KG1 (cell line): ENCODE results near the gene TEX28.
"Not testable (repeated sequence)": the region's sequence is repeated elsewhere in the genome, so short reads cannot be mapped to it uniquely, and the experiment has no call there.

ENCODE experiments used
- DNase-seq: peaks from one replicate; lab custom pipeline; 2025; lab: John Stamatoyannopoulos, UW

Gene TEX28, protein sequence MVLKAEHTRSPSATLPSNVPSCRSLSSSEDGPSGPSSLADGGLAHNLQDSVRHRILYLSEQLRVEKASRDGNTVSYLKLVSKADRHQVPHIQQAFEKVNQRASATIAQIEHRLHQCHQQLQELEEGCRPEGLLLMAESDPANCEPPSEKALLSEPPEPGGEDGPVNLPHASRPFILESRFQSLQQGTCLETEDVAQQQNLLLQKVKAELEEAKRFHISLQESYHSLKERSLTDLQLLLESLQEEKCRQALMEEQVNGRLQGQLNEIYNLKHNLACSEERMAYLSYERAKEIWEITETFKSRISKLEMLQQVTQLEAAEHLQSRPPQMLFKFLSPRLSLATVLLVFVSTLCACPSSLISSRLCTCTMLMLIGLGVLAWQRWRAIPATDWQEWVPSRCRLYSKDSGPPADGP

DNA sequence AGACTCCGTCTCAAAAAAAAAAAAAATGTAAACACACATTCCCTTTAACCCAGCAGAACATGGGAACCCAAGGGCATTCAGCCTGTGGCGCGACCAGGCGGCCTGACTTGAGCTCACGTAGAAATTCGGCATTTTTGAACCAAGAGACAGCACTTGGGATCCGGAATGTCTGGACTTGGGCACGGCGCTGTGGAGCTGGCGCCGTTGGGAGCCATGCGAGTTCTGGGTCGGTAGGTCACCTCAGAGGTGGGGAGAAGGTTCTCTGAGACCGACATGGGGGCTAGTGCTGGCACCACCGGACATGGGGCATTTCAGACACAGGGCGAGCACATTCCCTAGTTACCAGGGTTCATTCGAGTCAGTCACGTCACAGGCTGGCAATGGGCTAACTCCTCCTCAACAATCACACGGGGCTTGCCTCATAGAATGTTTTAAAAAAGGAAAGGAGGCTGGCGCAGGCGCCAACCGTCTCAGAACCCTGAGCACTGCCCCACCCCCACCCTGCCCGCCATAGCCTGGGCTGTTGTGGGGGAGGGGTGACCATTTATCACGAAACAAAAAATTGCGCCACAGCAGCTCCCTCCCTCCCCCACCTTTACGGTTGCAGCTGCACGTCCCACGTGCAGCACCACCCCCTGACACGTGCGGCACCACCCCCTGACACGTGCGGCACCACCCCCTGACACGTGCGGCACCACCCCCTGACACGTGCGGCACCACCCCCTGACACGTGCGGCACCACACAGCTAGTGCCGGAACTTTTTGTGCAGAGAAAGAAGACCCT lies at the start of gene TEX28:
Gene TEX28 (minus strand): TSS at position 334 of the 784 bp plus-strand sequence. CDS start 3,007 bp downstream, outside the sequence.
- DNase-seq, result no peak

DNA sequence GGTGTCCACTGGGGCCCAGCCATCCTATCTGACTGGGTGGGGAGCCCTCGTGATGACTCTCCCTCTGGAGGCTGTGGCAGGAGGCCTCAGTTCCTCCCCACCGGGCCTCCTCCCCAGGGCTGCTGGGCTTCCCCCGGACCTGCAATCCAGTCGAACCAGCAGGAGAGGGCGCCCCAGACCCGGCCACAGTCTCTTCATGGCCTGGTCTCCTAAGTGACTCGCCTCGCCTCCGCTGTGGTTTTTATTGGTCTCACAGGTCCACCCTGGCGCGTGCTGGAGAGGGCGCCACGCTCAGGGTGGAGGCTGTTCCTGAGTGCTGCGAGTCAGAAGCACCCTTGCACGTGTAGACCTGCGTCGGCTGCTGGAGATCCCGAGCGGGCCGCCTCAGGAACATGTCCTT lies 48.7 kb upstream of the TEX28 start:
- DNase-seq, result not testable (repeated sequence)

DNA sequence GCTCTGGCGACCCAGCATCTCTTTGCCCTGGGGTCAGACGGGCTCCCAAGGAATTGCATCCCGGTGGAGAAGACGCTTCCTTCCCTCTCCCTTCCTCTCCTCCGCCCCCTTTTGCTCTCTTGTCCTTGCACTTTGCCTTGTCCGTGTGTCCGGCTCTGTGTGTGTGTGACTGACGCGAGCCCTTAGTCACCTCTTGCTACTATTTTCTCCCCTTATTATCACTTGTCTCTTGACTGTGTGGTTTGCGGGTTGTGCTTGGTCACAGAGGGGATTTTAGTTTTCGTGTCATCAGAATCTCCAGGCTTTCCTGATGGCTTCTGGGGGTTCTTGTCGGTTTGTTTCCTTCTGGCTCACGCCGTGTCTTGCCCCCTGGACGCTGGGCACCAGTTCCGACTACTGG lies 48.1 kb upstream of the TEX28 start:
- DNase-seq, result not testable (repeated sequence)

DNA sequence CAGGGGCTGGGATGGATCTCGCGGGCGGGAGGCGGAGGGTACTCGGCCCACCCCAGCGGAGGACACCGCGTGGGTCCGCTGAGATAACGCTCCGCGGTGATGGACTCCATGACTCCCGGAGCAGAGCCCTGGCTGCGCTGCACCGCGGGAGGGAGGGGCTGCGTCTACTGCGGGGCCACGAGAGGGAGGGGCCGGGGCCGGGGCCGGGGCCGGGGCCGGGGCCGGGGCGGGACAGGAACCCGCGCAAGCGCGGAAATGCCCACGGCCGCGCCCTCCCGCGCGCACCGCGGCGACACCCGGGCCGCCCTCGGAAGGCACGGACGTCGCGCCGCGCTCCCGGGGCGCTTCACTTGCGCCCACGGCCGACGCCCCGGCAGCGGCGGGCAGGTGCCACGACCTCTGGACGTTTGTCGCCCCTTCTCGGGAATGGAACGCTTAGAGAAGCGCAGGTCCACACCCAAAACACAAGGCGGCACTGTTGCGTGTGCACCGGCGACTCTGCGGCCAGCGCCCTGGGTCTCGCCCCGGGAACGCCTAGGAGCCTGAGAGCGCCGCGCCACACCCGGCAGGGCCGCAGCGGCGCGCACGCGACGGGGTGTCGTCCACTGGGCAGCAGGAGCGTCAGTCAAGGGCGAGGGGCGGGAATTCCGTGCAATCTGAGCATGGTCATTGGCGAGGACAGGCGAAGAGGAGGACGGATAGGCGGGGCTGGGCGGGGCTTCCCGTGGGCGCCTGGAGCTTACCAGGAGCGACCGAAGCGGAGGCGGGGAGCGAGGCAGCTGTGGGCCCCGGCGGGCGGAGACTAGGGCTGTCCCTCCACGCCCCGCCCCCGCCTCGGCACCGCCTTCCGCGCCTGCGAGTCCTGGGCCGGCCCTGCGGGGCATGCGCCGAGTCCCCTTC lies 46.7 kb upstream of the TEX28 start:
- DNase-seq, result not testable (repeated sequence)

DNA sequence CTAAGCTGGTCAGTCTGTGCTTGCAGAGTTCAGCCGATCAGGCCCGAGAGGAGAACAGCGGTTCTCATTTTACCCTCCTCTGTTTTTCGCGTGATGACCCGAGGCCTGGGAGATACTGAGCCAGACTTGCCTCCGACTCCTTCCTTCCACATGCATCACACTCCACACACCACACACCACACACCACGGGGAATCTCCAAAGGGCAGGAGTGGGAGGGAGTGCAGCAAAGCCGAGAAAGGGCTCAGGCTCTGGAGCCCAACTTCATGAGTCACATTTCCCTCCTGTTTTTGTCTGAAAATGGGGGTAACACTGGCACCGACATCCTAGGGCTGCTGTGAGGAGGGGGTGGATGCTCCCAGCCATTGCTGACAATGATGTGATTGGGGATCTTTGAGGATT lies 39.6 kb upstream of the TEX28 start:
- DNase-seq, result no peak

DNA sequence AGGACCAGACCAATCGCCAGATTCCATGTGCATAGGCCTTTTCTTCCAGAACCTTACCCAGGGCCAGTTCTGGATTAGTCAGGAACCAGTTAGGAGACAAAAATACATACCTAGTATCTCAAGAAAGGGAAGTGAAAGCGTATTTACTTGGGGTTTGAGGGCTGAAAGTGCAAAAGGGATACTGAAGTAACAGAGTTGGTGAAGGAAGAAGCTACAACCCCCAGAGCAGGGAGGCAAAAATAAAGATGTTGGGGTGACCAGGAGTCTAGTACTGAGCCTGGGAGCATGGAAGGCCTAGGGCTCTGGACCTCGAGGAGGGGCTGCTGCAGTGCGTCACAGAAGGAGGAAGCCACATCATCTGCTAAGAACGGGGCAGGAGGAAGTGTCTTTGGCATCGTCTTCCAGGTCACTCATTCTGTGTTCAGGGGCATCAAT lies 38.9 kb upstream of the TEX28 start:
- no peak for DNase-seq

DNA sequence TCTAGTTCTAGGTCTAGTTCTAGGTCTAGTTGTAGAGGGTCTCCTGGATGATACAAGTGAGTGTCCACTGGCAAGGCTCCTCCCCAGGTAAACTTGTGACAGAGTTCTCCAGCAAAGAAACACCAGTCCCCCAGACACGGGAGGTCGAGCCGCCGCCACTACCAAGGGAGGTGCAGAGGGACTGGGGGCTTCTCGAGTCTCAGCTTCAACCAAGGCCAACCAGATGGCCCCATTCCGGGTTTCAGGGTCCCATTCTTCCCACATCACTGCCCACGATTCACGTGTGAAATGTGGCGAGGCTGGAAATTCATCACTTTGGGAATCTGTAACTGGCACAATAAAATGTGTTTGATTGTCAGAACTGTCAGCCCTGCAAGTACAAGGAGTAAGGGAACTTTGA lies 38.2 kb upstream of the TEX28 start:
- no peak for DNase-seq

DNA sequence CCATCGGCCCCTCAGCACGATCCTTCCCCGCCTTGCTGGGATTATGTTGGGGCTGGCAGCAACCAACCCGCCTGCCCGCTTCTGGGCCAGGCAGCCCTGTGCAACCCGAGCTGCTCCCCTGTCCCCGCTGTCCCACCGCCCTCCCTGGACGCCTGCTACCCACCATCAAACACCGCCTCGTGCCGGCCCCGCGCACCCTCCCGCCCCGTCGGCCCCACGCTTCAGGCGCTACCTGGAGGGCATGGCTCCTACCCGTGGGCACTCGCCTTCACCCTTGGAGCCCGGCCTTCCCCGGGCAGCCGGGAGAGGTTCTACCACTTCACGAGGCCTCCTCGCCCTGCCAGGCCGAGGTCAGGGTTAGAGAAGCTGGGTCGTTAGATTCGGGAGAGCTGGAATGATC lies 37.6 kb upstream of the TEX28 start:
- DNase-seq, result no peak

DNA sequence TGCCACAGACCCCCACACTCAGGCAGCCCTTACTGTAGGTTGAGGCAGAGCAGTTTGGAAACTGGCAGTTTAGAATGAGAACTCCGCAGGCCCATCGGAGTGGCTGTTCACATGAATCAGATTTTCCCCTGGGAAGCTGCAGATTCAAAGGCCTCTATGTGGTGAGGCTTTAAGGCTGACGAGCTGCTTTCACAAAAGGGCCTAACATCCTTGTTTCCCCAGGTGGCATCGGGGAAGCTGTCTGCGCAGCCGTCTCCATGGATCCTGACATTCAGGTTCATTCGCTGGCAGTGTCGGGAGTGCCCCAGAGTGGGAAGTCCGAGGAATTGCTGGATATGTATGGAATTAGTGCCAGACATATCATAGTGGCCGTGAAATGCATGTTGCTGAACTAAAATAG lies 34.4 kb upstream of the TEX28 start:
- DNase-seq, result no peak

DNA sequence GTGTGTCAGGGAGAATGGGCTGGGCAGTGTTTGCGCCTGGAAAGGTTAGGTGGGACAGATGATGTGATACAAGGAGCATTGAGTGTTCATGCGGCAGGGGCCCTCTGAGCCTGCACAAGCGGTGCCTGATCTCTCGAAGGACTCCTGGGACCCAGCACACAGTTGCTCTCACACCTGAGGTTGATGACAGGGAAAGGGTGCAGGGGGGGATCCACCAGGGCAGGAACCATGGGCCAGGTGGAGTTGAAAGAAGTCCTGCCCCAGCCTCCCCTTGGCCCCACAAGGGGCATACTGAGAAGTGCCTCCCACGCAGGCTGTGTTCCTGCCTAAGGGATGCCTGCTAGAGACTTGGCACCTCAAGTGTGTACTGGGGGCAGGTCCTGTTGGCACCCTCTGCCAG lies 33.7 kb upstream of the TEX28 start:
- no peak for DNase-seq

DNA sequence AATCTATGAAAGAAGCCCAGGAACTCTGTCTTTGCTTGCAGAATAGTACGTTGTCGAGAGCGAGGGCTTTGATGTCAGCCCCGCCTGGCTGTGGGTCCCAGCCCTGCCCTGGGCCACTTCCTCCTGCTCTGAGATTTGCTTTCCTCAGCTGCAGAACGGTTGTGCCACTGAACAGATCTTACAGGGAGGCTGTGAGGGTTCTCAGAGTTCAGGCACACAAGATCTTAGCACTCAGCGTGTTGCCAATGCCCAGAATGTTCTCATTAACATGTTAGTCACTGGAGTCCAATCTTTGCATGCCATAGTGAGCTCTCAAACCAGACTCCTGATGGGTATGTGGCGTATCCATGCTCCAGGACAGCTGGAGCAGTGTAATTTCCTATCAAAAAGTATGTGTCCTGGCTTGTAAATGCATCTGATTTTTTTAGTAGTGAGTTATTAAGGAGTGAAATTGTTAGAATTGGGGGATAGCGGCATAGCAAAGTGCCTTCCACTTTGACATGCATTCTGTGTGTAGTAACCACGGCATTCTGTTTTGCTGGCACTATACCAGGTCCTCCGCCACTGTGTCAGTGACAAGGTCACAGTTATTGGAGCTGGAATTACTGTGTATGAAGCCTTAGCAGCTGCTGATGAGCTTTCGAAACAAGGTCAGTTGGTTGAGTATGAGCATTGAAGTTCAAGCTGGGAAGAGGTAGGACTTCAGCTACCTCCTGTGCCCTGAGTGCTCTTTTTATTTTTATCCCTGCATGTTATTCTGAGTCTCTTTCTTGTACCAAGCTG lies 32.3 kb upstream of the TEX28 start:
- no peak for DNase-seq

DNA sequence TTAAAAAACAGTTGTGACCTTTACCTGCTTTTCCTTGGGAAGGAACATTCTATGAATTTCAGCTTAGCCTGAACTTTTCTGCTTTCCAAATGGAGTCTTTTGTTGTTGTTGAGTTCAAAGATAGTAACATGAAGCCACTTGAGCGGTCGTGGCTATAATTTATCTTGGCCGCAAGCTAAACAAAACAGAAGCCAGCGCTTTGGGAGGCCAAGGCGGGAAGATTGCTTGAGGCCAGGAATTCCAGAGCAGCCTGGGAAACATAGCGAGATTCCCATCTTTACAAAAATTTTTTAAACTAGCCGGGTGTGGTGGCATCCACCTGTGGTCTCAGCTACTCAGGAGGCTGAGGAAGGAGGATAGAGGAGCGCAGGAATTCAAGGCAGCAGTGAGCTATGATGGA lies 30.6 kb upstream of the TEX28 start:
- DNase-seq, result no peak

DNA sequence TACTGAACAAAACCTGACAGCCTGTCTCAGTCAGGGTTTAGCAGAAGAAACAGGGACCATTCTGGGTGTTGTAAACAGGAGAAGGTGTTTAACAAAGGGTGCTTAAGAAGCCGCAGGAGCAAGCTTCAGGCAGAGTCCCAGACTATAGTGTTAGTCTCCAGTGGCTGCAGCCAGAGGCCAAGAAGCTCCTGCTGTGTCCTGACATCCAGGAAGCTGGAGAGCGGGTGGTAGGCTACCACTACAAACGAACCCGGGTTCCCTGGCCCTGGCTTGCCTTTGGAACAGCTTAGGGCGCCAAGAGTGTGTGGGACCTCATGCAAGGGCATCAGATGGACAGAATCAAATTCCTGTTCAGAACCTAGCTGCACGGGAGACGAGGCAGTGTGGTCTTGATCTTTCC lies 28.6 kb upstream of the TEX28 start:
- no peak for DNase-seq

DNA sequence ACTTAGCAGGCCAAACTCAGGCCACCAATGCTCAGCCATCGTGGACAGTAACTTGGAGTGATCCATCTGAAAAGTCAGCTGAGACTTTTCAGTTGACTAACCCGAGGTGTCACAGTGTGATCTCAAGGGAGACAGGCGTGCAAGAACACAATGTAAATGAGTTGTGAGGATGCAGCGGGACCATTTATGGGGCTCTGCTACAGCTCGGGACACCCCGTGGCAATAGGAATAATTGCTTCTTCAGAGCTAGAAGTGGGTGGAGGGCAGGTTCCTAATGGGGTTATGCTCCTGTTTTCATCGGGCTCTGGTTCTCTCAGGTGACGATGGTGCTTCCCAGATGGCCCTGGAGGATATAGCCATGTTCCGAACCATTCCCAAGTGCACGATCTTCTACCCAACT lies 28.0 kb upstream of the TEX28 start:
- no peak for DNase-seq

DNA sequence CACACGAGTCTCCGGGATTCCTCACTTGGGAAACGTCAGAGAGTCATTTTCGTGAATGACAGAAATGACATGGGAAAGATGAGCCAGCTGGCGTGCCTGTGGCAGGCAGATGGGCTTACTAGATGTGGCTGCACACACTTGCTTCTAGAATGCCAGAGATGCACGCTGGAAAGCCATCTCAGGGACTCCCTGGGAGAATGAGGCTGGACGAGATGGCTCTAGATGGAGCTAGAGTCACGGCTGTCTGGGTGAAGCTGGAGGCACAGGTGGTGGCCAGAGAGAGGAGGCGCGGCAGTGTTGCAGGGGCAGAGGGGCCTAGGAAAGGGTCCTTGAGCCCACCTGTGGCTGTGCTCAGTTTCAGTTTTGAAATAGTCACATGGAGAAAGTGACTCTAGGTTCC lies 26.7 kb upstream of the TEX28 start:
- no peak for DNase-seq

DNA sequence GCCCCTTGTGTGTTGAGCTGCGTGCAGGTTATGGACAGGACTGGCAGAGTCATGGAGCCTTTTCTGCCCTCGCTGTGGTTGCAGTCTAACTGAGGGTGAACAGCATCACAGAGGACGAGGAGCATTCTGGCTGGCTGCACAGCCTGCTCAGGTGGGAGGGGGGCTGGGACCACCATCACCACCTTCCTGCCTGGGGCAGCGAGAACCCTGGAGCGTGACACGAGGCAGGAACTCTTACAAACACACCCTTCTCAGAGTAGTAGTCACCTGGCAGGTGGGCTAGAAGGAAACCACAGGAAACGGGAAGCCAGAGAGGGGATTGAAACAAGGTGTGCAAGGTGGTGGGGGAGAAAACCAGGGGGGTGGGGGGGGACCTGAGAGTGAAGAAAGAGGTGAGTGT lies 26.2 kb upstream of the TEX28 start:
- no peak for DNase-seq

DNA sequence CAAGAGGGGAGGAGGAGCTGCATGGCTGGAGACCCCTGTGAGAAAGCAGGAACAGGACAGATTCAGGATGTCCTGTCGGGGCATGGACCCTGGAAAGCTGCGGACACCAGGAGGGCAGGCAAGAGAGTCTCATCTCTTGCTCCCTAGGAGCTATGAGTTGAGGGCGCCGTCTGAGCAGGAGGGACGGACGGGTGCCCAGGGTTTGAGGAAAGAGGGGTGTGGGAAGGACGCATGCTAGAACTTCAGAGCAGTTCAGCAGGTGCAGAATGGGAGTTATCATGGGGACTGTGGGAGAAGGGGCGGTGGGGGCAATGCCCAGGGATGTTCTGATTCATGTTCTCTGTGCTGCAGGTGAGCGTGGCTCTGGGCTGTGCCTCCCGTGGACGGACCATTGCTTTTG lies 25.5 kb upstream of the TEX28 start:
- no peak for DNase-seq

DNA sequence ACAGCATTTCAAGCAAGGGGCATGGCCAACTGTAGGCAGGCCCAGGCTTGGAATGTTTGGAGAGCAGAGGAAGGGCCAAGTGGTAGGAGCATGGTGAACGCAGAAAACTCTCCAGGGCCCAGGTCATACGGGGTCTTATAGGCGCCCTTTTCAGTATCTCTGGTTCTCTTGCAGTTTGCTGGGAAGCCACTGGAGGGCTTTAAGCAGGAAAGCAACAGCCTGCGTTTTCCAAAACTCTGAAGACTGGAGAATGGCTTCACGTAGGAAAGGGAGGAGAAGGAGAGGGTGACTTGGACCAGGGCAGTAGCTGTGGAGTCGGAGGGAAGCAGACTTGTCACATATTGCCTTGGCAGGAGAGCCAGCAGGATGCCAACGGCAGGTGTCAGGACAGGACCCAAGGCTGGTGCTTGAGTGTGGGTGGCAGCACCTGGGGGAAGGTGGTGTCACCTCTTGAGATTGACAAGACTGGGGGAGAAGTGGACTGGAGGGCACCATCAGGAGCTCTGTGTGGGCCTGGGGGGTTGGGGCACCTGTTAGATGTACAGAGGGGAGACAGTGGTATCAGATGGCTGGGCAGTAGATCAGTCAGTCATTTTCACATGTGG lies 22.6 kb upstream of the TEX28 start:
- DNase-seq, result no peak

DNA sequence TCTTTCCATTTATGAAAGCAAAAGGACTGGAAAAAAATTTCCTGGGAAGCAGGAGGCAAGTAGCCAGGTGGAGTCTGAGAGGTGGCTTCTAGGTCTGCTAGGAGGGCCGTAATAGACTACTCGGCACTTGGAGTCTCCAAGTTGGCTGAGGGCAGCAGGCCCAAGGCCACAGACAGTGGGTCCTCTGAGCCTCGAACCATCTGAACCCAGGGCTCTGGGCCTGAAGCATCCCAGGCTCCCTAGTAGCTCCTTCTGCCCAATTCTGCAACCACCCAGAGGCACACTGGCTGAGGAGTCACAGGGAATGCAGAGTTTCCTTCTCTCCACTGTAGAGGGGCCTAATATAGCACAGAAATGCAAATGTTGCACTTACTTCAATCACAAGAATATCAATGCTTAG lies 20.5 kb upstream of the TEX28 start:
- DNase-seq, result no peak

DNA sequence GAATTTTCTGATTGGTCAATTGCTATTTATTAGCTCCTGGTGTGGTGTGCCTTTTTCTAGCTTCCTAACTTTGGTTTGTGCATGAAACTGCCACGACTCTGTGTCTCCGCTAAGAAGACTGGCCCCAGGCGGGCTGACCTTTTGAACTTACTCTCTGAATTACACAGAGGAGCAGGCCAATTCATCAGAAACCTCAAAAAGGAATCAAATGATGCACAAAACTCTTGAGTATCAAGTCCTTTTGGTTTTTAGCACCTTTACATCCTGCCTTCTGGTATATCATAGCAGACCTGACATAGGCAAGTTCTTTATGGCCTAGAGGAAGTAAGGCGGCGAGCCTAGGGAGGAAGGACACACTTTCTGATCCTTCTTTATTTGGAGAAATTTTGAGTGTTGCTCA lies 18.2 kb upstream of the TEX28 start:
- DNase-seq, result no peak

DNA sequence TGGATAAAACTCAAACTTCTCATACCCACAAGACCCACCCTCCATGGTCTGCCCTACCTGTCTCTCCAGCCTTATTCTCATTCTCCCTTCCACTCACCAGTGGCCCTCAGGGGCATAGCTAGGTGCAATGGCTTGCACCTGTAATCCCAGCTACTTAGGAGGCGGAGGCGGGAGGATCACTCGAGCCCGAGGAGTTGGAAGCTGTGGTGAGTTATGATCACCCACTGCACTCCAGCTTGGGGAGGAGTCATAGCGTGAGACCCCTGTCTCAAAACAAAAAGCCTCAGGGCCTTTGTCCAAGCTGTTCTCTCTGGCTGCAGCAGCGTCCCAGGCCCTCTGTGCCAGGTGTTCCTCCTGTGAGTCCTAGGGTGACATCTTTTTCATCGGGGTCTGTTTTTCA lies 17.2 kb upstream of the TEX28 start:
- DNase-seq, result no peak
